Diencephalon (tissue), 1 donor: Measurements from ENCODE around the gene PQBP1. TPM values are rescaled to one million over a fixed set of nuclear protein-coding genes. Genes with fewer than 3 reads are reported as not detected.

Experiments used
- total RNA-seq: library from RNA; depleted of rRNA; stranded (reverse); fragments of >200 nt; gene quantifications from one replicate; pipeline ENCODE4 v1.2.3, GENCODE V29; 2014

PQBP1 gene, protein sequence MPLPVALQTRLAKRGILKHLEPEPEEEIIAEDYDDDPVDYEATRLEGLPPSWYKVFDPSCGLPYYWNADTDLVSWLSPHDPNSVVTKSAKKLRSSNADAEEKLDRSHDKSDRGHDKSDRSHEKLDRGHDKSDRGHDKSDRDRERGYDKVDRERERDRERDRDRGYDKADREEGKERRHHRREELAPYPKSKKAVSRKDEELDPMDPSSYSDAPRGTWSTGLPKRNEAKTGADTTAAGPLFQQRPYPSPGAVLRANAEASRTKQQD
- total RNA-seq: 40.1 TPM

DNA sequence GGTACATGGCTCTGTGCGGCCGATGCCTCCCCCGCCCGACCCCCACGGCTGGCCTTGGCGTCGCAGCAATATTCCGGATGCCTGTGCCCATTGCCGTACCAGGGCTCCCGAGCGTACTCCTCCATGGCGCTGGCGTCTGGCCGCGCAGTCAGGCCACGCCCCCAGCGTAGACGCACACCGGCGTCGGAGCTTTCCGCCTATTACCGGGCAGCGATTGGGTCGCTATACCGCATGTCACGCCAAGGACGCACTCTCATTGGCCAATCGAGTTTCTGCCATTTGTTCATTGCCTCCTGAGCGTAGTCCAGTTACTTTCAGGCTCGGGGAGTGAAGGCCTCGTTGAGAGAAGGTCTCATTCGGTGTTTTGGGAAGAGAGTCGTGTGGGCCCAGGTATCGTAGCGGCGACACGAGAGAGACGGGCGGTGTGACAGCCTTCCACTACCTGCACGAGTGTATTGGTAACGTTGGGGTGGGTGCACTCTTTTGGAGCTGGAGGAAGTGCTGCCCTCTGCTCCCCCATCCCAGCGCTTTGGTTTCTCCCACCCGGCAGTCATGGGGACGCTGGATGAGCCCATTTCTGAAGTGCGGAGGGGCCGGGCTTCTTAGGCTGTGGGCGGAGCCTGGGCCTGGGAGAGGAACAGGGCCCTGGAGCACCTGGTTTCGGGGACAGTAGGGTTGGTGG is at the start of gene PQBP1, which contains the start of gene TIMM17B:
Gene PQBP1 (plus strand): TSS at position 306 of the 682 bp plus-strand sequence. CDS start 580 bp downstream, outside the sequence.
Gene TIMM17B (minus strand): TSS at position 144 of the 682 bp plus-strand sequence. CDS start 19 bp downstream, at position 125.

DNA sequence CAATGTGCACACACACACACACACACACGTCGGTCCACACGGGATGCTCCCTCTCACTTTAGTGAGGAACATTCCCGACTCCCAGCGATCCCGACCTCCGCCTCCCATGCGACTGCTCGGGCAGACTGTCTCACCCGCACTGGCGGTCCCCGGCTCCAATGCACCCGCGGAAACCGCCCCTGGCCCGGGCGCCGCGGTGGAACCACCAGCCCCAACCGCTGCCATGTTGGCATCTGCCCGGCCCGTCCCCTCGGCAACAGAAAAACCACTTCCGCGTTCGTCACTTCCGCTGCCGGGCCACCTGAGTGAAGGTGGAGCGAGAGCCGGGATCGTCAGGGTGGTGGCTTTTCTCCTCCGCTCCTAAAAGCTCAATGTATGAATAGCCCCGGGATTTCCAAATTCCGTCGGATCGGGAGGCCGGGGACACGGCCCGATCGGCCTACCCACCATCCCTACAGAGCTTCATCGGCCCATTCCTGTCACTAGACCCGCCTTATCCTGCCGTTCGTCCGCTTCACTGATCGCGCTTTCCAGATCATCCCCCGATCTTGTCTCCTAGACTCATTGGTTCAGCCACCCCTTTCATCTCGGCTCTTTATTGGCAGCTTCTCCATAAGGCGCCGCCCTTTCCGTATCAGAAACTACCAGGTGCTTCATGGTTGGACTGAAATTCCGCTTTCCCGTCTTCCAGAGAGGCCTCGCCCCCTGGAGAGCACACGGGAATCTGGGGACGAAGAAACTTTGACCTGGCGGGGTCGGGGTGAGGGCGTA is 13.9 kb downstream of the PQBP1 start, which contains the start of gene SLC35A2:
Gene SLC35A2 (minus strand): TSS at position 235 of the 771 bp plus-strand sequence. CDS start 10 bp downstream, at position 225.

DNA sequence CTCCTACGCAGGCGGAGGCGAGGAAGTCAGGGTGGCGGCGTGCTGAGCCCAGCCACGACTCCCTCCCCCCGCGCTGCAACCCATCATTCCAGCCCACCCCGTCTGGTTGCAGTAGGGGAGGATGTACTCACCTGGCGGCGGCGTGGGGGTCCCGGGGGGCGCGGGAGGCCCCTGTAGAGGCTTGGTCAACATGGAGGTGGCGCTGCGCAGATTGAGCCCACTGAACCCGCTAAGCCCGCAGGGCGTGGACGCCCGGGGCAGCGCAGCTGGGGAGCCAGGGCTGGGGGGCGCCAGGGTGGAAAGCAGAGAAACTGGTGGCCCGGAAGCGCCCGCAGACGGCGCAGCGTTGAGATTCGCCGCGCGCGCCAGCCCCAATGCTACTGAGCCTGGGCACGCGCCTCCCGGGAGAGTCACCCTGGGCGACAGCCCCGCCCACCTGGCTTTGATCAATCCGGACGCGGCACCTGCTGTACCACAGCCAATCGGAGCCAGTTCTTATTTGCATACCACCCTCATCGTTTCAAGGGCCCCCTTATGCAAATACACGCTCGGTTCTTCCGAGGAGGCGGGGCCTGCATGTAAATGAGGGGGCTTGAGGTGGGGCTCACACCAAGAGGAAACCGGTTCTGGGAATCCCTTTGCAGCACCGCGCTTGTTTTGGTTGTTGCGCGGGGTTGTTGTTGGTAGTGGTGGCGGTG is 21.1 kb downstream of the PQBP1 start, which contains the start of gene PIM2:
Gene PIM2 (minus strand): TSS at position 382 of the 698 bp plus-strand sequence. CDS start 190 bp downstream, at position 192.

Other genes with a start within 250 kb of the PQBP1 start
- gene WAS, start 214.1 kb upstream of the PQBP1 start, total RNA-seq: 0.69 TPM
- 3.0 TPM for gene SUV39H1, start 201.2 kb upstream of the PQBP1 start, total RNA-seq
- not detected for gene GLOD5, start 136.2 kb upstream of the PQBP1 start, total RNA-seq
- gene GATA1, start 111.3 kb upstream of the PQBP1 start, total RNA-seq: not detected
- 87.2 TPM for gene HDAC6, start 95.9 kb upstream of the PQBP1 start, total RNA-seq
- 0.92 TPM for gene ERAS, start 71.4 kb upstream of the PQBP1 start, total RNA-seq
- 157 TPM for gene PCSK1N, start 62.3 kb upstream of the PQBP1 start, total RNA-seq
- gene TIMM17B, start 162 bp upstream of the PQBP1 start, total RNA-seq: 30.0 TPM
- gene SLC35A2, start 13.7 kb downstream of the PQBP1 start, total RNA-seq: 12.5 TPM
- 11.5 TPM for gene PIM2, start 21.1 kb downstream of the PQBP1 start, total RNA-seq
- 29.3 TPM for gene OTUD5, start 59.7 kb downstream of the PQBP1 start, total RNA-seq
- gene KCND1, start 73.9 kb downstream of the PQBP1 start, total RNA-seq: 4.2 TPM
- gene GRIPAP1, start 104.3 kb downstream of the PQBP1 start, total RNA-seq: 38.8 TPM
- gene TFE3, start 145.4 kb downstream of the PQBP1 start, total RNA-seq: 13.6 TPM
- gene CCDC120, start 161.1 kb downstream of the PQBP1 start, total RNA-seq: 3.5 TPM
- 11.5 TPM for gene PRAF2, start 176.1 kb downstream of the PQBP1 start, total RNA-seq
- 23.8 TPM for gene WDR45, start 182.0 kb downstream of the PQBP1 start, total RNA-seq
- 22.4 TPM for gene GPKOW, start 225.8 kb downstream of the PQBP1 start, total RNA-seq